Prostate gland (tissue), 2 donors: ENCODE measurements around the gene MRPL34. TPM values are rescaled to one million over a fixed set of nuclear protein-coding genes. Genes with fewer than 3 reads are reported as not detected.

Source experiments
- DNase-seq: peaks from one replicate; pipeline ENCODE4 v3.0.0-alpha.2; 2019; ENCODE audit warnings: low spot score
- H3K27ac ChIP-seq, 2 donors: fragments of 200-600 bp; sonication (generic); 2 replicates each; pipeline ENCODE4 v1.5.1; 2017 to 2019
- H3K27me3 ChIP-seq: fragments of 200-600 bp; sonication (generic); replicated peaks from 2 replicates; pipeline ENCODE4 v1.5.1; 2019; ENCODE audit not compliant: insufficient read depth
- H3K36me3 ChIP-seq, 2 donors: fragments of 200-600 bp; sonication (generic); 1 replicate in 1 of 2; 2 replicates in 1 of 2; pipeline versions ENCODE4 v1.5.1 to v1.8.1; 2017 to 2019
- H3K4me1 ChIP-seq: fragments of 200-600 bp; sonication (generic); replicated peaks from 2 replicates; pipeline ENCODE4 v1.5.1; 2019
- H3K4me3 ChIP-seq, 2 donors: fragments of 200-600 bp; sonication (generic); 2 replicates each; pipeline ENCODE4 v1.5.1; 2017 to 2019
- H3K9me3 ChIP-seq: fragments of 200-600 bp; sonication (generic); 2 replicates; pipeline ENCODE4 v1.5.1; 2017
- POLR2A ChIP-seq: fragments of 450-650 bp; IDR thresholded peaks from one replicate; pipeline ENCODE4 v1.6.1; 2016; ENCODE audit warnings: antibody characterized with exemption, mild to moderate bottlenecking
- POLR2AphosphoS5 ChIP-seq: sonication (generic); formaldehyde crosslinking; IDR thresholded peaks from one replicate; pipeline ENCODE4 v1.6.1; 2017; ENCODE audit warnings: antibody characterized with exemption
- WGBS: methylation state at CpG from one replicate; pipeline ENCODE4 v1.1.5; 2018; 5-methylcytosine and 5-hydroxymethylcytosine counted together
- intact Hi-C: fragments of 100-400 bp; cut with DNase I; formaldehyde crosslinking; loops from one replicate; pipeline ENCODE4 v1.14.2; 2022
- total RNA-seq, 2 donors: library from RNA; depleted of rRNA; stranded (reverse); fragments of >200 nt; gene quantifications; one replicate each; pipeline ENCODE4 v1.1.0, GENCODE V29; 2016
- TF ChIP-seq, protein P1 (sequence below), 4 experiments: fragments of 200-600 bp in 2 of 4; fragments of 450-650 bp in 2 of 4; sonication (generic) in 2 of 4; IDR thresholded peaks; 1 replicate in 3 of 4; 2 replicates in 1 of 4; pipeline ENCODE4 v1.5.1; 2016 to 2019; ENCODE audit warnings: antibody characterized with exemption in 4 of 4, mild to moderate bottlenecking in 2 of 4, moderate library complexity in 2 of 4

Gene MRPL34
- total RNA-seq, 2 donors from 2014 or later = 157 to 169 TPM

DNA sequence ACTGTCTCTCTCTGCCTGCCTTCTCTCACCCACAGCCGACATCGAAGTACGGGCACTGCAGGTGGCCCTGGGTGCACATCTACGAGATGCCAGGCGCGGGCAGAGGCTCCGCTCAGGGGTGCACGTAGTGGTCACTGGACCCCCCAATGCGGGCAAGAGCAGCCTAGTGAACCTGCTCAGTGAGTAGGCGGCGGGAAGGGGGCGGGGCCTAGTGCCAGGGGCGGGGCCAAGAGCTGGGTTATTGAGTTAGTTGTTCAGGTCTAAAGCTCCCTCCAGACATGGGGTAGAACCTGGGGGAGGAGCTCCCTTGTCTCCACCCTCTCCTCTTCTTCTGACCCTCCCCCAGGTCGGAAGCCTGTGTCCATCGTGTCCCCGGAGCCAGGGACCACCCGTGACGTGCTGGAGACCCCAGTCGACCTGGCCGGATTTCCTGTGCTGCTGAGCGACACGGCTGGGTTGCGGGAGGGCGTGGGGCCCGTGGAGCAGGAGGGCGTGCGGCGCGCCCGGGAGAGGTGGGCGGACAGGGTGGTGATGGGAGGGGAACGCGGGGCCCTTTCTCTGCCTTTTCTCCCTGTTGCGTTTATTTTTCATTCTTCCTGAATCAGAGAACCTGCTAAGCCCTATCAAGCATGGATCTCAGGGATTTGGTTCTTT lies 33.5 kb downstream of the MRPL34 start:
- no peaks in the 10 kb centered on the region for H3K9me3 ChIP-seq
- intact Hi-C loops = no loop called here
- H3K36me3 ChIP-seq = no peaks in the 10 kb centered on the region
- H3K4me1 ChIP-seq = peaks cover 4% of the 10 kb centered on the region
- TF ChIP-seq, protein P1, sequence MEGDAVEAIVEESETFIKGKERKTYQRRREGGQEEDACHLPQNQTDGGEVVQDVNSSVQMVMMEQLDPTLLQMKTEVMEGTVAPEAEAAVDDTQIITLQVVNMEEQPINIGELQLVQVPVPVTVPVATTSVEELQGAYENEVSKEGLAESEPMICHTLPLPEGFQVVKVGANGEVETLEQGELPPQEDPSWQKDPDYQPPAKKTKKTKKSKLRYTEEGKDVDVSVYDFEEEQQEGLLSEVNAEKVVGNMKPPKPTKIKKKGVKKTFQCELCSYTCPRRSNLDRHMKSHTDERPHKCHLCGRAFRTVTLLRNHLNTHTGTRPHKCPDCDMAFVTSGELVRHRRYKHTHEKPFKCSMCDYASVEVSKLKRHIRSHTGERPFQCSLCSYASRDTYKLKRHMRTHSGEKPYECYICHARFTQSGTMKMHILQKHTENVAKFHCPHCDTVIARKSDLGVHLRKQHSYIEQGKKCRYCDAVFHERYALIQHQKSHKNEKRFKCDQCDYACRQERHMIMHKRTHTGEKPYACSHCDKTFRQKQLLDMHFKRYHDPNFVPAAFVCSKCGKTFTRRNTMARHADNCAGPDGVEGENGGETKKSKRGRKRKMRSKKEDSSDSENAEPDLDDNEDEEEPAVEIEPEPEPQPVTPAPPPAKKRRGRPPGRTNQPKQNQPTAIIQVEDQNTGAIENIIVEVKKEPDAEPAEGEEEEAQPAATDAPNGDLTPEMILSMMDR (IDR thresholded peaks at IDR 0.05) = no peak
- no peak for TF ChIP-seq POLR2AphosphoS5
- no peak for TF ChIP-seq POLR2A
- H3K27ac ChIP-seq = no peak overlapping the region
- 89% methylated on average over 34 of the region's 34 CpGs for WGBS
- DNase-seq = no peak
- no peaks in the 10 kb centered on the region for H3K27me3 ChIP-seq
- no peak overlapping the region for H3K4me3 ChIP-seq

DNA sequence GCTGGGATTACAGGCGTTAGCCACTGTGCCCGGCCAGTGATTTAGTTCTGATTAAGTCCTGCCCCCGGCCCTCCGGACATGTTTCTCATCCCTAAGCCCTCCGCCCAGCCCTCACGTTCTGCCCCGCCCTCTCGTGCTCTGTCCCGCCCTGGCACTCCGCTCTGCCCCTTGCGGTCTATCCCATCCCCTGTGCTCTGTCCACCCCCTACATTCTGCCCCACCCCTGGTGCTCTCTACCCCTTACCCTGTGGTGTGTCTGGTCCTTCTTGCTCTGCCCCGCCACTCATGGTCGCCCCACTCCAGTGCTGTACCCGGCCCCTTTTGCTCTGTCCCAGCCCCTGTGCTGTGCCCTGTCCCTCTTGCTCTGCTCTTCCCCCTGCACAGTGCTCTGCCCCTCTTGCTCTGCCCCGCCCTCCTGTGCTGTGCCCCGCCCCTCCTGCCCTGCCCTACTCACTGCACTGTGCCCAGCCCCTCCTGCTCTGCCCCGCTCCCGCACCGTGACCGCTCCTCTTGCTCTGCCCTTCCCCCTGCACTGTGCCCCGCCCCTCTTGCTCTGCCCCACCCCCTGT lies 34.7 kb downstream of the MRPL34 start:
- DNase-seq = no peak
- intact Hi-C loops = no loop called here

GRCh38 chr19:17340871-17341357 lies 35.2 kb downstream of the MRPL34 start:
- H3K9me3 ChIP-seq = no peaks in the 10 kb centered on the region
- WGBS = 80% methylated on average over 17 of the region's 17 CpGs
- no peak overlapping the region for H3K4me3 ChIP-seq
- DNase-seq = no peak
- no peak for TF ChIP-seq POLR2AphosphoS5
- TF ChIP-seq, protein P1 (IDR thresholded peaks at IDR 0.05) = no peak
- no peak for TF ChIP-seq POLR2A
- no peaks in the 10 kb centered on the region for H3K27me3 ChIP-seq
- H3K36me3 ChIP-seq = no peaks in the 10 kb centered on the region
- intact Hi-C loops = no loop called here
- no peak overlapping the region for H3K27ac ChIP-seq
- no peaks in the 10 kb centered on the region for H3K4me1 ChIP-seq

More for the DNA sequence above, 34.7 kb downstream of the MRPL34 start:
- H3K27ac ChIP-seq = no peak overlapping the region
- WGBS = 72% methylated on average over 21 of the region's 21 CpGs
- no peaks in the 10 kb centered on the region for H3K36me3 ChIP-seq
- TF ChIP-seq POLR2A (no peak), POLR2AphosphoS5 (no peak)
- TF ChIP-seq, protein P1 (IDR thresholded peaks at IDR 0.05) = no peak
- no peaks in the 10 kb centered on the region for H3K4me1 ChIP-seq
- H3K4me3 ChIP-seq = no peak overlapping the region
- no peaks in the 10 kb centered on the region for H3K27me3 ChIP-seq
- H3K9me3 ChIP-seq = no peaks in the 10 kb centered on the region

- Histone ChIP-seq H3K27ac (no peak overlapping the region), H3K9me3 (no peaks in the 10 kb centered on the region), H3K4me3 (no peak overlapping the region), H3K4me1 (no peaks in the 10 kb centered on the region), H3K36me3 (no peaks in the 10 kb centered on the region), H3K27me3 (no peaks in the 10 kb centered on the region)
- WGBS = 91% methylated on average over 14 of the region's 15 CpGs
- DNase-seq = no peak
- no peak for TF ChIP-seq POLR2AphosphoS5
- TF ChIP-seq, protein P1 (IDR thresholded peaks at IDR 0.05) = no peak
- TF ChIP-seq POLR2A = no peak
- intact Hi-C loops = no loop called here
These were observed 35.7 kb downstream of the MRPL34 start for GRCh38 chr19:17341386-17341785.

DNA sequence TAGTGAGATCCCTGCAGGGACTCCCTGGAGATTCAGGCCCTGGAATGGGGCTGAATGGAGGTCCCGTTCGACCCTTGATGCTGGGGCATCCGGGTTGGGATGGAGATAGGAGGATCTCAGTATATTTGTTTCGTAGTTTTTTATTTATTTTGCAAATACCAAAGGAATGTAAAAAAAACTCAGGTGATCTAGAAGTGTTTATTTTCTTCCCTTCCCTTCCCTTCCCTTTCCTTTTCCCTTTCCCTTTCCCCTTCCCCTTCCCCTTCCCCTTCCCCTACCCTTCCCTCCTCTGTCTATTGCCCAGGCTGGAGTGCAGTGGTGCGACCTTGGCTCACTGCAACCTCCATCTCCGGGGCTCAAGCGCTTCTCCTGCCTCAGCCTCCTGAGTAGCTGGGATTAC lies 36.2 kb downstream of the MRPL34 start:
- no peaks in the 10 kb centered on the region for H3K36me3 ChIP-seq
- intact Hi-C loops = no loop called here
- H3K27ac ChIP-seq = no peak overlapping the region
- no peaks in the 10 kb centered on the region for H3K27me3 ChIP-seq
- DNase-seq = no peak
- H3K4me1 ChIP-seq = no peaks in the 10 kb centered on the region
- no peak overlapping the region for H3K4me3 ChIP-seq
- TF ChIP-seq POLR2A (no peak), POLR2AphosphoS5 (no peak)
- TF ChIP-seq, protein P1 (IDR thresholded peaks at IDR 0.05) = no peak
- WGBS = 85% methylated on average over 7 of the region's 7 CpGs
- H3K9me3 ChIP-seq = no peaks in the 10 kb centered on the region
